H9 (cell line): ENCODE results near the gene PDE2A. TPM values are rescaled to one million over a fixed set of nuclear protein-coding genes. Genes with fewer than 3 reads are reported as not detected.
A peak's percentile ranks its signal among the peaks of the same experiment; 100 is the strongest.

Experiments used
- DNase-seq: peaks from one replicate; pipeline ENCODE4 v3.0.0-alpha.2; 2017
- H2AFZ ChIP-seq: one replicate; pipeline ENCODE4 v1.6.1; 2013; ENCODE audit warnings: mild to moderate bottlenecking, low read length, control low read depth, moderate library complexity
- H2AK5ac ChIP-seq: 2 replicates; pipeline ENCODE4 v1.6.1; 2013; ENCODE audit warnings: low read length, control low read depth, mixed read lengths; ENCODE audit not compliant: insufficient read length
- H2BK120ac ChIP-seq: one replicate; pipeline ENCODE4 v1.6.1; 2013; ENCODE audit warnings: low read depth, mild to moderate bottlenecking, low read length, control low read depth, inconsistent platforms; ENCODE audit not compliant: poor library complexity, severe bottlenecking
- H2BK12ac ChIP-seq: 2 replicates; pipeline ENCODE4 v1.6.1; 2013; ENCODE audit warnings: low read length, control low read depth, mixed read lengths, low read depth; ENCODE audit not compliant: insufficient read length
- H2BK15ac ChIP-seq: 2 replicates; pipeline ENCODE4 v1.6.1; 2013; ENCODE audit warnings: low read depth, low read length, control low read depth
- H2BK20ac ChIP-seq: one replicate; pipeline ENCODE4 v1.6.1; 2013; ENCODE audit warnings: low read depth, mild to moderate bottlenecking, low read length, control low read depth, inconsistent platforms; ENCODE audit not compliant: poor library complexity, severe bottlenecking
- H2BK5ac ChIP-seq: 2 replicates; pipeline ENCODE4 v1.6.1; 2013; ENCODE audit warnings: low read length, control low read depth, mixed read lengths; ENCODE audit not compliant: insufficient read length
- H3K14ac ChIP-seq: 2 replicates; pipeline ENCODE4 v1.6.1; 2013; ENCODE audit warnings: low read length, control low read depth; ENCODE audit not compliant: insufficient read depth
- H3K18ac ChIP-seq: 2 replicates; pipeline ENCODE4 v1.6.1; 2013; ENCODE audit warnings: low read depth, mild to moderate bottlenecking, mixed read lengths, low read length, control low read depth; ENCODE audit not compliant: insufficient read length
- H3K23ac ChIP-seq: 2 replicates; pipeline ENCODE4 v1.6.1; 2013; ENCODE audit warnings: low read length, control low read depth, mixed read lengths, low read depth; ENCODE audit not compliant: insufficient read length
- H3K23me2 ChIP-seq: 2 replicates; pipeline ENCODE4 v1.6.1; 2013; ENCODE audit warnings: low read depth, mild to moderate bottlenecking, mixed read lengths, low read length, control low read depth; ENCODE audit not compliant: insufficient read length, poor library complexity, severe bottlenecking
- H3K27ac ChIP-seq: 2 replicates; pipeline ENCODE4 v1.5.1; 2013; ENCODE audit warnings: low read length, control low read depth, mixed read lengths, low read depth; ENCODE audit not compliant: insufficient read length
- H3K27me3 ChIP-seq: 2 replicates; pipeline ENCODE4 v1.6.1; 2013; ENCODE audit warnings: low read length, control low read depth, inconsistent platforms; ENCODE audit not compliant: insufficient read depth
- H3K4ac ChIP-seq: 2 replicates; pipeline ENCODE4 v1.6.1; 2013; ENCODE audit warnings: low read depth, mild to moderate bottlenecking, control low read depth, inconsistent platforms, low read length, moderate library complexity
- H3K4me1 ChIP-seq: 2 replicates; pipeline ENCODE4 v1.6.1; 2013; ENCODE audit warnings: low read length, control low read depth, inconsistent platforms; ENCODE audit not compliant: insufficient read depth
- H3K4me2 ChIP-seq: 2 replicates; pipeline ENCODE4 v1.6.1; 2013; ENCODE audit warnings: low read length, control low read depth, mixed read lengths; ENCODE audit not compliant: insufficient read length, insufficient read depth
- H3K56ac ChIP-seq: 2 replicates; pipeline ENCODE4 v1.6.1; 2013; ENCODE audit warnings: low read depth, mild to moderate bottlenecking, mixed read lengths, low read length, control low read depth; ENCODE audit not compliant: insufficient read length
- H3K79me1 ChIP-seq: 2 replicates; pipeline ENCODE4 v1.6.1; 2013; ENCODE audit warnings: low read depth, mild to moderate bottlenecking, moderate library complexity, low read length, control low read depth, inconsistent platforms; ENCODE audit not compliant: insufficient read depth, poor library complexity, severe bottlenecking
- H3K79me2 ChIP-seq: 2 replicates; pipeline ENCODE4 v1.6.1; 2013; ENCODE audit warnings: low read length, control low read depth, inconsistent platforms; ENCODE audit not compliant: insufficient read depth
- H3K9ac ChIP-seq: 2 replicates; pipeline ENCODE4 v1.6.1; 2013; ENCODE audit warnings: low read length, control low read depth, mixed read lengths; ENCODE audit not compliant: insufficient read length; ENCODE audit errors: extremely low read depth
- H3K9me3 ChIP-seq: one replicate; pipeline ENCODE4 v1.6.1; 2013; ENCODE audit warnings: low read depth, low read length, inconsistent platforms; ENCODE audit not compliant: control insufficient read depth
- H3T11ph ChIP-seq: one replicate; pipeline ENCODE4 v1.6.1; 2013; ENCODE audit warnings: mild to moderate bottlenecking, low read length, control low read depth, inconsistent platforms
- H4K20me1 ChIP-seq: one replicate; pipeline ENCODE4 v1.6.1; 2013; ENCODE audit not compliant: control insufficient read depth, insufficient read length, insufficient read depth
- H4K5ac ChIP-seq: 2 replicates; pipeline ENCODE4 v1.6.1; 2013; ENCODE audit warnings: low read depth, mild to moderate bottlenecking, mixed read lengths, low read length, control low read depth; ENCODE audit not compliant: insufficient read length
- H4K8ac ChIP-seq: replicated peaks from 2 replicates; pipeline ENCODE4 v1.6.1; 2013; ENCODE audit warnings: low read length, control low read depth, mixed read lengths, low read depth; ENCODE audit not compliant: insufficient read length
- H4K91ac ChIP-seq: 2 replicates; pipeline ENCODE4 v1.6.1; 2013; ENCODE audit warnings: low read depth, mild to moderate bottlenecking, moderate library complexity, mixed read lengths, low read length, control low read depth; ENCODE audit not compliant: insufficient read length
- H3K27ac Mint-ChIP-seq, 3 experiments: 2 replicates in 2 of 3; 3 replicates in 1 of 3; pipeline ENCODE4 v1.8.0; 2020 to 2021; ENCODE audit warnings: mixed read lengths in 3 of 3, mild to moderate bottlenecking in 1 of 3, moderate library complexity in 1 of 3
- H3K27me3 Mint-ChIP-seq: 2 replicates; pipeline ENCODE4 v1.8.0; 2021; ENCODE audit warnings: low read depth, mild to moderate bottlenecking, moderate library complexity, mixed read lengths
- H3K36me3 Mint-ChIP-seq, 3 experiments: 2 replicates in 2 of 3; 3 replicates in 1 of 3; pipeline ENCODE4 v1.8.0; 2020 to 2021; ENCODE audit warnings: low read depth in 3 of 3, mixed read lengths in 3 of 3; ENCODE audit not compliant: insufficient read depth in 1 of 3
- H3K4me1 Mint-ChIP-seq, 2 experiments: 2 replicates each; pipeline ENCODE4 v1.8.0; 2020; ENCODE audit warnings: mixed read lengths in 2 of 2
- H3K4me3 Mint-ChIP-seq, 2 experiments: 2 replicates in 1 of 2; 3 replicates in 1 of 2; pipeline ENCODE4 v1.8.0; 2020 to 2021; ENCODE audit warnings: mild to moderate bottlenecking in 2 of 2, mixed read lengths in 2 of 2, moderate library complexity in 1 of 2
- H3K9me3 Mint-ChIP-seq, 2 experiments: 2 replicates in 1 of 2; 3 replicates in 1 of 2; pipeline ENCODE4 v1.8.0; 2020; ENCODE audit warnings: mild to moderate bottlenecking in 2 of 2, mixed read lengths in 2 of 2, moderate library complexity in 1 of 2
- CTCF ChIP-seq: fragments of 200-600 bp; sonication (generic); conservative IDR thresholded peaks from 3 replicates; pipeline ENCODE4 v1.8.0; 2021; ENCODE audit warnings: antibody characterized with exemption, mild to moderate bottlenecking
- WGBS: extraction: QIAGEN DNeasy Blood & Tissue Kit; methylation state at CpG from one replicate; pipeline ENCODE4 v1.1.7; 2013; ENCODE audit warnings: missing lambda C conversion rate, low lambda C conversion rate, mixed read lengths; ENCODE audit not compliant: insufficient read length; ENCODE audit errors: extremely low coverage; 5-methylcytosine and 5-hydroxymethylcytosine counted together
- total RNA-seq: library from RNA; stranded (reverse); gene quantifications from 2 replicates; pipeline ENCODE4 v1.2.1, GENCODE V29; 2021

Gene PDE2A
- total RNA-seq, 1 experiment from 2014 or later, result 3.4 TPM

- Histone ChIP-seq H2BK120ac (no peak overlapping the region), H2BK20ac (no peak overlapping the region), H2BK15ac (no peak overlapping the region), H3K18ac (no peak overlapping the region), H3K4me1 (peaks cover 4% of the 10 kb centered on the region; the same call in 1 of the 2 replicates), H3K23me2 (peaks cover under 1% of the 10 kb centered on the region), H4K91ac (no peak overlapping the region), H3K27ac (no peak overlapping the region), H2AFZ (no peak overlapping the region), H2BK12ac (no peak overlapping the region), H3T11ph (no peak overlapping the region), H3K23ac (no peak overlapping the region), H3K56ac (no peak overlapping the region), H3K9ac (no peak overlapping the region), H3K27me3 (no peaks in the 10 kb centered on the region; the same call in 1 of the 2 replicates), H4K5ac (no peak overlapping the region), H4K20me1 (no peaks in the 10 kb centered on the region), H2AK5ac (no peak overlapping the region), H3K79me1 (no peaks in the 10 kb centered on the region), H3K4me2 (no peak overlapping the region), H3K14ac (no peak overlapping the region), H3K9me3 (no peaks in the 10 kb centered on the region), H4K8ac (no peak overlapping the region), H3K4ac (no peak overlapping the region), H2BK5ac (no peak overlapping the region), H3K79me2 (no peaks in the 10 kb centered on the region)
- Mint-ChIP-seq H3K27me3 (peaks cover 49% of the 10 kb centered on the region), H3K9me3 (peaks cover 6 to 10% of the 10 kb centered on the region in 2 experiments), H3K36me3 (peaks cover 8 to 9% (median 9%) of the 10 kb centered on the region in 3 experiments), H3K4me1 (peaks cover 16 to 41% of the 10 kb centered on the region in 2 experiments), H3K4me3 (no peak overlapping the region), H3K27ac (peak overlapping the region in 1 of 3 experiments; percentile 76; a peak in 1 of 7 replicates)
- DNase-seq, result no peak
- TF ChIP-seq CTCF, result no peak
- no CpG with 5 or more reads among the region's 7 CpGs for WGBS
Measured at GRCh38 chr11:72668629-72669347, 5.4 kb downstream of the PDE2A start.
